H1 (cell line): ENCODE measurements around the gene ACKR3. TPM values are rescaled to one million over a fixed set of nuclear protein-coding genes. Genes with fewer than 3 reads are reported as not detected.

Experiments used
- CEBPB ChIP-seq: IDR thresholded peaks from 2 replicates; pipeline ENCODE4 v1.6.1; 2012; ENCODE audit warnings: low read depth, low read length
- CTBP2 ChIP-seq: IDR thresholded peaks from 2 replicates; pipeline ENCODE4 v1.7.0; 2011; ENCODE audit warnings: borderline replicate concordance, mild to moderate bottlenecking, moderate library complexity, mixed read lengths, low read length; ENCODE audit not compliant: insufficient read depth, insufficient read length
- JUN ChIP-seq: IDR thresholded peaks from 2 replicates; pipeline ENCODE4 v1.6.1; 2011; ENCODE audit warnings: low read depth, mild to moderate bottlenecking, improper control_type of control experiment, low read length
- POLR2A ChIP-seq, 2 experiments: IDR thresholded peaks; 1 replicate in 1 of 2; 2 replicates in 1 of 2; pipeline ENCODE4 v1.6.1; 2011; ENCODE audit warnings: low read depth in 2 of 2, low read length in 2 of 2, mild to moderate bottlenecking in 2 of 2; ENCODE audit errors: control extremely low read depth in 1 of 2
- RBBP5 ChIP-seq: IDR thresholded peaks from 2 replicates; pipeline ENCODE4 v1.7.1; 2012; ENCODE audit warnings: low read depth, mild to moderate bottlenecking, inconsistent platforms, low read length, moderate library complexity, borderline replicate concordance
- SAP30 ChIP-seq: fragments of 300-600 bp; sonication (generic); IDR thresholded peaks from 2 replicates; pipeline ENCODE4 v1.7.1; 2012; ENCODE audit warnings: low read length, moderate library complexity, mild to moderate bottlenecking, inconsistent platforms; ENCODE audit not compliant: insufficient read depth, insufficient replicate concordance
- TAF1 ChIP-seq: IDR thresholded peaks from 2 replicates; pipeline ENCODE4 v1.6.1; 2011; ENCODE audit warnings: mild to moderate bottlenecking, low read depth, low read length
- TCF12 ChIP-seq: IDR thresholded peaks from 2 replicates; pipeline ENCODE4 v1.6.1; 2011; ENCODE audit warnings: low read depth, mild to moderate bottlenecking, low read length
- polyA plus RNA-seq, 7 experiments: library from polyadenylated mRNA; depleted of rRNA in 3 of 7; stranded (reverse) in 5 of 7; unstranded in 2 of 7; fragments of >200 nt in 5 of 7; fragments of 200-250 nt in 2 of 7; gene quantifications; 1 replicate in 5 of 7; 2 replicates in 1 of 7; 4 replicates in 1 of 7; pipeline versions ENCODE4 v1.2.1 to v1.2.3, GENCODE V29; 2011 to 2013; ENCODE audit warnings: missing spikeins in 2 of 7, mixed read lengths in 2 of 7
- total RNA-seq: library from RNA; stranded (reverse); fragmentation: NEBNext Ultra II Directional; extraction: Animal tissue kit (Norgen Biotek cat#: 25700); gene quantifications from 2 replicates; pipeline ENCODE4 v1.2.1, GENCODE V29; 2021
- TF ChIP-seq, protein P1 (sequence below): fragments of 300-600 bp; sonication (generic); IDR thresholded peaks from 2 replicates; pipeline ENCODE4 v1.7.1; 2012; ENCODE audit warnings: low read length, moderate library complexity, mild to moderate bottlenecking, inconsistent platforms; ENCODE audit not compliant: insufficient replicate concordance

The ACKR3 gene
- total and polyA plus RNA-seq, 2 of the 8 experiments (the other 6 are each of a cell fraction or from before 2014, with no cell fraction given) = 1.4 to 24.4 TPM

DNA sequence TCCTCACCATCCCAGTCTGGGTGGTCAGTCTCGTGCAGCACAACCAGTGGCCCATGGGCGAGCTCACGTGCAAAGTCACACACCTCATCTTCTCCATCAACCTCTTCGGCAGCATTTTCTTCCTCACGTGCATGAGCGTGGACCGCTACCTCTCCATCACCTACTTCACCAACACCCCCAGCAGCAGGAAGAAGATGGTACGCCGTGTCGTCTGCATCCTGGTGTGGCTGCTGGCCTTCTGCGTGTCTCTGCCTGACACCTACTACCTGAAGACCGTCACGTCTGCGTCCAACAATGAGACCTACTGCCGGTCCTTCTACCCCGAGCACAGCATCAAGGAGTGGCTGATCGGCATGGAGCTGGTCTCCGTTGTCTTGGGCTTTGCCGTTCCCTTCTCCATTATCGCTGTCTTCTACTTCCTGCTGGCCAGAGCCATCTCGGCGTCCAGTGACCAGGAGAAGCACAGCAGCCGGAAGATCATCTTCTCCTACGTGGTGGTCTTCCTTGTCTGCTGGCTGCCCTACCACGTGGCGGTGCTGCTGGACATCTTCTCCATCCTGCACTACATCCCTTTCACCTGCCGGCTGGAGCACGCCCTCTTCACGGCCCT, 11.2 kb downstream of the ACKR3 start (continued):
- no peak for TF ChIP-seq RBBP5
- no peak for TF ChIP-seq CEBPB
- TF ChIP-seq SAP30 = no peak
- no peak for TF ChIP-seq JUN
- TF ChIP-seq TCF12 = no peak
- TF ChIP-seq TAF1 = no peak
- no peak for TF ChIP-seq POLR2A (IDR thresholded peaks at IDR 0.05; ENCODE audit: control extremely low read depth in 1 of 2, low read depth in 2 of 2, low read length in 2 of 2)
- TF ChIP-seq CTBP2 = no peak
- TF ChIP-seq, protein P1, sequence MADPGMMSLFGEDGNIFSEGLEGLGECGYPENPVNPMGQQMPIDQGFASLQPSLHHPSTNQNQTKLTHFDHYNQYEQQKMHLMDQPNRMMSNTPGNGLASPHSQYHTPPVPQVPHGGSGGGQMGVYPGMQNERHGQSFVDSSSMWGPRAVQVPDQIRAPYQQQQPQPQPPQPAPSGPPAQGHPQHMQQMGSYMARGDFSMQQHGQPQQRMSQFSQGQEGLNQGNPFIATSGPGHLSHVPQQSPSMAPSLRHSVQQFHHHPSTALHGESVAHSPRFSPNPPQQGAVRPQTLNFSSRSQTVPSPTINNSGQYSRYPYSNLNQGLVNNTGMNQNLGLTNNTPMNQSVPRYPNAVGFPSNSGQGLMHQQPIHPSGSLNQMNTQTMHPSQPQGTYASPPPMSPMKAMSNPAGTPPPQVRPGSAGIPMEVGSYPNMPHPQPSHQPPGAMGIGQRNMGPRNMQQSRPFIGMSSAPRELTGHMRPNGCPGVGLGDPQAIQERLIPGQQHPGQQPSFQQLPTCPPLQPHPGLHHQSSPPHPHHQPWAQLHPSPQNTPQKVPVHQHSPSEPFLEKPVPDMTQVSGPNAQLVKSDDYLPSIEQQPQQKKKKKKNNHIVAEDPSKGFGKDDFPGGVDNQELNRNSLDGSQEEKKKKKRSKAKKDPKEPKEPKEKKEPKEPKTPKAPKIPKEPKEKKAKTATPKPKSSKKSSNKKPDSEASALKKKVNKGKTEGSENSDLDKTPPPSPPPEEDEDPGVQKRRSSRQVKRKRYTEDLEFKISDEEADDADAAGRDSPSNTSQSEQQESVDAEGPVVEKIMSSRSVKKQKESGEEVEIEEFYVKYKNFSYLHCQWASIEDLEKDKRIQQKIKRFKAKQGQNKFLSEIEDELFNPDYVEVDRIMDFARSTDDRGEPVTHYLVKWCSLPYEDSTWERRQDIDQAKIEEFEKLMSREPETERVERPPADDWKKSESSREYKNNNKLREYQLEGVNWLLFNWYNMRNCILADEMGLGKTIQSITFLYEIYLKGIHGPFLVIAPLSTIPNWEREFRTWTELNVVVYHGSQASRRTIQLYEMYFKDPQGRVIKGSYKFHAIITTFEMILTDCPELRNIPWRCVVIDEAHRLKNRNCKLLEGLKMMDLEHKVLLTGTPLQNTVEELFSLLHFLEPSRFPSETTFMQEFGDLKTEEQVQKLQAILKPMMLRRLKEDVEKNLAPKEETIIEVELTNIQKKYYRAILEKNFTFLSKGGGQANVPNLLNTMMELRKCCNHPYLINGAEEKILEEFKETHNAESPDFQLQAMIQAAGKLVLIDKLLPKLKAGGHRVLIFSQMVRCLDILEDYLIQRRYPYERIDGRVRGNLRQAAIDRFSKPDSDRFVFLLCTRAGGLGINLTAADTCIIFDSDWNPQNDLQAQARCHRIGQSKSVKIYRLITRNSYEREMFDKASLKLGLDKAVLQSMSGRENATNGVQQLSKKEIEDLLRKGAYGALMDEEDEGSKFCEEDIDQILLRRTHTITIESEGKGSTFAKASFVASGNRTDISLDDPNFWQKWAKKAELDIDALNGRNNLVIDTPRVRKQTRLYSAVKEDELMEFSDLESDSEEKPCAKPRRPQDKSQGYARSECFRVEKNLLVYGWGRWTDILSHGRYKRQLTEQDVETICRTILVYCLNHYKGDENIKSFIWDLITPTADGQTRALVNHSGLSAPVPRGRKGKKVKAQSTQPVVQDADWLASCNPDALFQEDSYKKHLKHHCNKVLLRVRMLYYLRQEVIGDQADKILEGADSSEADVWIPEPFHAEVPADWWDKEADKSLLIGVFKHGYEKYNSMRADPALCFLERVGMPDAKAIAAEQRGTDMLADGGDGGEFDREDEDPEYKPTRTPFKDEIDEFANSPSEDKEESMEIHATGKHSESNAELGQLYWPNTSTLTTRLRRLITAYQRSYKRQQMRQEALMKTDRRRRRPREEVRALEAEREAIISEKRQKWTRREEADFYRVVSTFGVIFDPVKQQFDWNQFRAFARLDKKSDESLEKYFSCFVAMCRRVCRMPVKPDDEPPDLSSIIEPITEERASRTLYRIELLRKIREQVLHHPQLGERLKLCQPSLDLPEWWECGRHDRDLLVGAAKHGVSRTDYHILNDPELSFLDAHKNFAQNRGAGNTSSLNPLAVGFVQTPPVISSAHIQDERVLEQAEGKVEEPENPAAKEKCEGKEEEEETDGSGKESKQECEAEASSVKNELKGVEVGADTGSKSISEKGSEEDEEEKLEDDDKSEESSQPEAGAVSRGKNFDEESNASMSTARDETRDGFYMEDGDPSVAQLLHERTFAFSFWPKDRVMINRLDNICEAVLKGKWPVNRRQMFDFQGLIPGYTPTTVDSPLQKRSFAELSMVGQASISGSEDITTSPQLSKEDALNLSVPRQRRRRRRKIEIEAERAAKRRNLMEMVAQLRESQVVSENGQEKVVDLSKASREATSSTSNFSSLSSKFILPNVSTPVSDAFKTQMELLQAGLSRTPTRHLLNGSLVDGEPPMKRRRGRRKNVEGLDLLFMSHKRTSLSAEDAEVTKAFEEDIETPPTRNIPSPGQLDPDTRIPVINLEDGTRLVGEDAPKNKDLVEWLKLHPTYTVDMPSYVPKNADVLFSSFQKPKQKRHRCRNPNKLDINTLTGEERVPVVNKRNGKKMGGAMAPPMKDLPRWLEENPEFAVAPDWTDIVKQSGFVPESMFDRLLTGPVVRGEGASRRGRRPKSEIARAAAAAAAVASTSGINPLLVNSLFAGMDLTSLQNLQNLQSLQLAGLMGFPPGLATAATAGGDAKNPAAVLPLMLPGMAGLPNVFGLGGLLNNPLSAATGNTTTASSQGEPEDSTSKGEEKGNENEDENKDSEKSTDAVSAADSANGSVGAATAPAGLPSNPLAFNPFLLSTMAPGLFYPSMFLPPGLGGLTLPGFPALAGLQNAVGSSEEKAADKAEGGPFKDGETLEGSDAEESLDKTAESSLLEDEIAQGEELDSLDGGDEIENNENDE = no peak
- TF ChIP-seq, all 59 proteins: peak for 0
